AG04450 (cell line): ENCODE measurements around the gene VWA3A. TPM values are rescaled to one million over a fixed set of nuclear protein-coding genes. Genes with fewer than 3 reads are reported as not detected.
"Not testable (repeated sequence)": the region's sequence is repeated elsewhere in the genome, so short reads cannot be mapped to it uniquely, and the experiment has no call there.

Source experiments
- CTCF ChIA-PET: fragments of 300-600, 350-600 bp; formaldehyde crosslinking; extraction: SDS; loops from one replicate; lab custom pipeline; 2022; ENCODE audit warnings: antibody characterized with exemption, inconsistent platforms; lab: Charles Lee
- POLR2A ChIA-PET: fragments of 350-600 bp; formaldehyde crosslinking; extraction: SDS; loops from one replicate; lab custom pipeline; 2021; ENCODE audit warnings: antibody characterized with exemption, inconsistent platforms; lab: Yijun Ruan, JAX
- DNase-seq: peaks from one replicate; pipeline ENCODE4 v3.0.0-alpha.2; 2011; ENCODE audit warnings: low read depth, low spot score
- H3K27ac ChIP-seq: one replicate; pipeline ENCODE4 v1.5.1; 2012; ENCODE audit warnings: low read depth, low read length, control low read depth
- H3K27me3 ChIP-seq: one replicate; pipeline ENCODE4 v1.6.0; 2012; ENCODE audit warnings: low read length; ENCODE audit not compliant: control insufficient read depth, insufficient read depth
- H3K4me3 ChIP-seq: 2 replicates; pipeline ENCODE4 v1.5.1; 2011; ENCODE audit warnings: mild to moderate bottlenecking, low read depth, low read length, control low read depth
- H3K9me3 ChIP-seq: 2 replicates; pipeline ENCODE4 v1.5.1; 2012; ENCODE audit warnings: low read length; ENCODE audit not compliant: control insufficient read depth, insufficient read depth
- polyA plus RNA-seq: library from polyadenylated mRNA; depleted of rRNA; stranded (reverse); fragments of >200 nt; gene quantifications from 2 replicates; pipeline ENCODE4 v1.2.3, GENCODE V29; 2011
- TF ChIP-seq, protein P1 (sequence below): IDR thresholded peaks from 2 replicates; pipeline ENCODE4 v1.5.1; 2011; ENCODE audit warnings: low read depth, low read length, control low read depth, inconsistent platforms

Gene VWA3A
- polyA plus RNA-seq, 1 experiment, result not detected

- no peak overlapping the region for H3K4me3 ChIP-seq
- ChIA-PET POLR2A (no interaction called here), CTCF (no interaction called here)
- no peak for DNase-seq
- no peaks in the 10 kb centered on the region for H3K9me3 ChIP-seq
- peaks cover 3% of the 10 kb centered on the region for H3K27me3 ChIP-seq
- TF ChIP-seq, protein P1, sequence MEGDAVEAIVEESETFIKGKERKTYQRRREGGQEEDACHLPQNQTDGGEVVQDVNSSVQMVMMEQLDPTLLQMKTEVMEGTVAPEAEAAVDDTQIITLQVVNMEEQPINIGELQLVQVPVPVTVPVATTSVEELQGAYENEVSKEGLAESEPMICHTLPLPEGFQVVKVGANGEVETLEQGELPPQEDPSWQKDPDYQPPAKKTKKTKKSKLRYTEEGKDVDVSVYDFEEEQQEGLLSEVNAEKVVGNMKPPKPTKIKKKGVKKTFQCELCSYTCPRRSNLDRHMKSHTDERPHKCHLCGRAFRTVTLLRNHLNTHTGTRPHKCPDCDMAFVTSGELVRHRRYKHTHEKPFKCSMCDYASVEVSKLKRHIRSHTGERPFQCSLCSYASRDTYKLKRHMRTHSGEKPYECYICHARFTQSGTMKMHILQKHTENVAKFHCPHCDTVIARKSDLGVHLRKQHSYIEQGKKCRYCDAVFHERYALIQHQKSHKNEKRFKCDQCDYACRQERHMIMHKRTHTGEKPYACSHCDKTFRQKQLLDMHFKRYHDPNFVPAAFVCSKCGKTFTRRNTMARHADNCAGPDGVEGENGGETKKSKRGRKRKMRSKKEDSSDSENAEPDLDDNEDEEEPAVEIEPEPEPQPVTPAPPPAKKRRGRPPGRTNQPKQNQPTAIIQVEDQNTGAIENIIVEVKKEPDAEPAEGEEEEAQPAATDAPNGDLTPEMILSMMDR, result no peak
- no peak overlapping the region for H3K27ac ChIP-seq
Measured at GRCh38 chr16:22126037-22126558, 33.8 kb downstream of the VWA3A start.

GRCh38 chr16:22128537-22128936 lies 36.2 kb downstream of the VWA3A start:
- H3K9me3 ChIP-seq, POLR2A ChIA-PET, DNase-seq, H3K27me3 ChIP-seq, H3K4me3 ChIP-seq, H3K27ac ChIP-seq, CTCF ChIA-PET: not testable (repeated sequence)

- H3K27me3 ChIP-seq, result peaks cover 9% of the 10 kb centered on the region
- no peak overlapping the region for H3K27ac ChIP-seq
- TF ChIP-seq, protein P1, result no peak
- POLR2A ChIA-PET, result no interaction called here
- no peaks in the 10 kb centered on the region for H3K9me3 ChIP-seq
- no peak overlapping the region for H3K4me3 ChIP-seq
- no peak for DNase-seq
- CTCF ChIA-PET, result interaction anchor here (1.1 to 1.4 kb wide), 2 partner anchors 58 to 1745 kb away, joined by 4 read pairs; no protein-coding TSS in a partner anchor
Measured at GRCh38 chr16:22130528-22130927, 38.2 kb downstream of the VWA3A start.

DNA sequence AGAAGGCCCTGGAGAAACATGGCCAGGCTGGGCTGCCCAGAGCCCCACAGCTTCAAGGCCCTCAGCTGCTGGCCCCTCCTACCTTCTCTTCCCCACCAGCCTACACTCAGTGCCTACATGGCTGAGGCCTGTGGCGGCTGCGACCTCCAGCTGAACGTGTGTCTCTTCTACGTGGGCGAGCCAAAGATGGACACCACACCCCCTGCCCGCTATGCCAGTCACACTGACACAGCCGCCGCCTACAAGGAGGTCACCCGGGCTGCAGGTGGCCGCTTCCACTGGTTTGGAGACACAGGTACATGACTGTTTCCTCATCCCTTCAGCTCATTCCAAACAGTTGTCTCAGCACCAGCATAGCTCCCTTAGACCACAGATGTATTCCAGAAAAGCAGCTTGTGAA lies 40.5 kb downstream of the VWA3A start:
- TF ChIP-seq, protein P1, result no peak
- DNase-seq, result no peak
- Histone ChIP-seq H3K9me3 (no peaks in the 10 kb centered on the region), H3K27ac (no peak overlapping the region), H3K27me3 (peaks cover 11% of the 10 kb centered on the region), H3K4me3 (no peak overlapping the region)
- ChIA-PET CTCF (interaction anchor here (2.1 kb wide), 1 partner anchor 9 kb away, joined by 9 read pairs; no protein-coding TSS in a partner anchor), POLR2A (no interaction called here)

GRCh38 chr16:22138482-22138881 lies 46.1 kb downstream of the VWA3A start:
- Histone ChIP-seq H3K9me3 (no peaks in the 10 kb centered on the region), H3K4me3 (no peak overlapping the region), H3K27me3 (peaks cover 14% of the 10 kb centered on the region), H3K27ac (no peak overlapping the region)
- POLR2A ChIA-PET, result no interaction called here
- TF ChIP-seq, protein P1, result no peak
- CTCF ChIA-PET, result no interaction called here
- no peak for DNase-seq
